ENCODE data around the gene ADRA2C.

Gene ADRA2C

DNA sequence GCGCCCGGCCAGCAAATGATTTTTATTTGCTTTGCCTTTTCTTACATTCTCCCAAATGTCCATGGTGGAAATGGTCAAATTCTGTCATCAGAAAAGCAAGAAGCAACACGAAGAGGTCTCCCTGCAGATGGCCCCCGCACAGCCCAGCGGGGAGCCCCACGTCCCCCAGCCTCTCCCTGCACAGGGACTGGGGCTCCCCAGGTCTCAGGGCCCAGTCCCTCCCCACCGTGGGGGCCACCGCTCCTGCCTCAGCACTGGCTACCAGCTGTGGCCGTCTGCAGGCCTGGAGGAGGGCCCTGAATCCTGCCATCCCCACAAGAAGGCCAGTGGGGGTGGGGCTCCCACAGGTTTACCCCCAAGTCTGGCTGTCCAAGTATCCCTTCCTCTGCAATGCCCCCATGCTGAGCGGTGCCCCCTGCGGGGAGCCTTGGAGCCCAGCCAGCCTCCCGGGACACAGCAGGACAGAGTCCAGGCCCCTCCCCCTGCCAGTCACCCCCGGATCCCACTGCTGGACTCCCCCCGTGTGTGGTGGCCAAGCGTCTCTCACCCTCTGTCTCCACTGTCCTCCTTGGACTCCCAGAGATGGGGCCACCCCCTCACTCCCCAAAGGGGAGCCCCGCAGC, 38.2 kb upstream of the ADRA2C start:
- no peak for TF ChIP-seq ZFX (IDR thresholded peaks at IDR 0.05)
- TF ChIP-seq, protein P1, sequence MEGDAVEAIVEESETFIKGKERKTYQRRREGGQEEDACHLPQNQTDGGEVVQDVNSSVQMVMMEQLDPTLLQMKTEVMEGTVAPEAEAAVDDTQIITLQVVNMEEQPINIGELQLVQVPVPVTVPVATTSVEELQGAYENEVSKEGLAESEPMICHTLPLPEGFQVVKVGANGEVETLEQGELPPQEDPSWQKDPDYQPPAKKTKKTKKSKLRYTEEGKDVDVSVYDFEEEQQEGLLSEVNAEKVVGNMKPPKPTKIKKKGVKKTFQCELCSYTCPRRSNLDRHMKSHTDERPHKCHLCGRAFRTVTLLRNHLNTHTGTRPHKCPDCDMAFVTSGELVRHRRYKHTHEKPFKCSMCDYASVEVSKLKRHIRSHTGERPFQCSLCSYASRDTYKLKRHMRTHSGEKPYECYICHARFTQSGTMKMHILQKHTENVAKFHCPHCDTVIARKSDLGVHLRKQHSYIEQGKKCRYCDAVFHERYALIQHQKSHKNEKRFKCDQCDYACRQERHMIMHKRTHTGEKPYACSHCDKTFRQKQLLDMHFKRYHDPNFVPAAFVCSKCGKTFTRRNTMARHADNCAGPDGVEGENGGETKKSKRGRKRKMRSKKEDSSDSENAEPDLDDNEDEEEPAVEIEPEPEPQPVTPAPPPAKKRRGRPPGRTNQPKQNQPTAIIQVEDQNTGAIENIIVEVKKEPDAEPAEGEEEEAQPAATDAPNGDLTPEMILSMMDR (conservative IDR thresholded peaks at IDR 0.05) = no peak

GRCh38 chr4:3729188-3729881, 36.9 kb upstream of the ADRA2C start:
- TF ChIP-seq, protein P1 (conservative IDR thresholded peaks at IDR 0.05) = no peak
- TF ChIP-seq ZFX (IDR thresholded peaks at IDR 0.05) = no peak
- H3K27ac ChIP-seq = no peak overlapping the region

More for the DNA sequence above, 38.2 kb upstream of the ADRA2C start:
- H3K27ac ChIP-seq = no peak overlapping the region

- no peak overlapping the region for H3K27ac ChIP-seq
- no peak for TF ChIP-seq ZFX (IDR thresholded peaks at IDR 0.05)
- TF ChIP-seq, protein P1 (conservative IDR thresholded peaks at IDR 0.05) = no peak
These were observed 36.3 kb upstream of the ADRA2C start for GRCh38 chr4:3729882-3730226.

DNA sequence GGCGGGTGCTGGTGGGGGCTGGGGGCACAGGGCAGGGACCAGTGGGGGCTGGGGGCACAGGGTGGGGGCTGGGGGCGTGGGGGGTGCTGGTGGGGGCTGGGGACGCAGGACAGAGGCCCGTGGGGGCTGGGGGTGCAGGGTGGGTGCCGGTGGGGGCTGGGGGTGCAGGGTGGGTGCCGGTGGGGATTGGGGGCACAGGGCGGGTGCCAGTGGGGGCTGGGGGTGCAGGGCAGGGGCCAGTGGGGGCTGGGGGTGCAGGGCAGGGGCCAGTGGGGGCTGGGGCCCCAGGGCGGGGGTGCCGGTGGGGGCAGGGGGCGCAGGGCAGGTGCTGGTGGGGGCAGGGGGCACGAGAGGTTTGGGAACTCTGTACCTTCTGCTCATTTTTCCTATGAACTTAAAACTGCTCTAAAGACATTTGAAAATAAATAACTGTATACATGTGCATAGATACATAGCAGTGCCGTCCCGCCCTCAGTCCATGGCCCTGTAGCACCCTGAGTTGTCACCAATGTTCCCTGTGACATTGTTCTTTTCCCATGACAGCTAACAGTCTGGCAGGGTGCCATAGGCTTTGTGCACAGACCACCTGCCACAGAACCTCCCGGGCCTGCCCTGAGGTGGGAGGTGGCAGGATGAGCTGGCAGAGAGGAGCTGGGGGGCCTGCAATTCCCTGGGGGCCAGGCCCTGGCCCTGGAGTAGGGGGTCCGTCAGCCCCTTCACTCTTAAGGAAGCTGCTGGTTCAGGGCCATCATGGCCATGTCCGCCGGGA, 35.6 kb upstream of the ADRA2C start:
- H3K27ac ChIP-seq = no peak overlapping the region
- TF ChIP-seq, protein P1 (conservative IDR thresholded peaks at IDR 0.05) = no peak
- no peak for TF ChIP-seq ZFX (IDR thresholded peaks at IDR 0.05)

- no peak overlapping the region for H3K27ac ChIP-seq
- no peak for TF ChIP-seq ZFX (IDR thresholded peaks at IDR 0.05)
- TF ChIP-seq, protein P1 (conservative IDR thresholded peaks at IDR 0.05) = no peak
These were observed 33.8 kb upstream of the ADRA2C start for GRCh38 chr4:3732076-3733028.

- no peak for TF ChIP-seq ZFX (IDR thresholded peaks at IDR 0.05)
- TF ChIP-seq, protein P1 (conservative IDR thresholded peaks at IDR 0.05) = no peak
- H3K27ac ChIP-seq = no peak overlapping the region
These were observed 33.0 kb upstream of the ADRA2C start for GRCh38 chr4:3733195-3733594.
